ENCODE results near the gene ZNF277.

GRCh38 chr7:112188257-112188656 lies 18.2 kb upstream of the ZNF277 start:
- no peak for TF ChIP-seq ESRRG (CRISPR knock-in tag; IDR thresholded peaks at IDR 0.05)
- no peak for TF ChIP-seq RARB (CRISPR knock-in tag; IDR thresholded peaks at IDR 0.05)

Measured in SK-N-SH treated with all-trans-retinoic acid at 6 μM for 48 hours (cell line).